Activated T-helper 1 cell treated with Interleukin-2 at 50 U/mL for 16 hours (primary cell): ENCODE data around the gene SLC10A7.
"Not testable (repeated sequence)": the region's sequence is repeated elsewhere in the genome, so short reads cannot be mapped to it uniquely, and the experiment has no call there.

Experiments used
- DNase-seq: peaks from one replicate; pipeline ENCODE4 v3.0.0-alpha.2; 2020; ENCODE audit warnings: low read depth

Gene SLC10A7

DNA sequence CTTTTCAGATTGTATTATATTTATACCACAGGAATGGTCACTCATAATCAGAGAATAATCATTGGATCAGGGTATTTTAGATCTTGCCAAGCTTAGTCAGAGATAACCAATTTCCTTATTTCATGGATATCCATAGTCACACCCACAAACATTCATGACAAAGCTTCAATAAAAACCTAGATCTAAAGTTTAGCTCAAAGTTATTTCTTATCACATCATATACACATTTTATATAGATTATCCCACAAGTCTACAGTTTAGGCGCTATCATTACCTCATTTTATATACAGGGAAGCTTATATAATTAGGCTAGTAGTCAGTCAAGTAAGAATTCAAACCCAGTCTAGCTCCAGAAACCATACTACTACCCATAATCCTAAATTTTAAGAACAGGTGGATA, 82.3 kb downstream of the SLC10A7 start:
- no peak for DNase-seq

DNA sequence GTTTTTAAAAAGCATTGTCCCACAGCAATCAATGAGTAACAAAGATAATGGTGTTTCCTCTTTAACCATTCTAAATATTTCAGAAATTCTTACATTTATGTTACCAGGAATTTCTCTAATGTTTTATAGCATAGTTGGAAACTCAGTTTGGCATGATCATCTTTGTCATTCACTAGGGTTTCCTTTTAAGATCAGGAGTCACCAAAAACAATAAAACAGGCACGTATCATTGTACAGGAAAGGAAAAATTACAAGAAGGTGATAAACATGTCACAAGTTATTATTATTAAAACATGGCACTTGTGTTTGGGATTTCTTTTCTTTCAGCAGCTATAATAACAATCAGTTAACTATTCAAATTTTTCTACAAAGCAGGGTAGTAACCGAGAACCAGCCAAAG, 84.0 kb downstream of the SLC10A7 start:
- DNase-seq = no peak

DNA sequence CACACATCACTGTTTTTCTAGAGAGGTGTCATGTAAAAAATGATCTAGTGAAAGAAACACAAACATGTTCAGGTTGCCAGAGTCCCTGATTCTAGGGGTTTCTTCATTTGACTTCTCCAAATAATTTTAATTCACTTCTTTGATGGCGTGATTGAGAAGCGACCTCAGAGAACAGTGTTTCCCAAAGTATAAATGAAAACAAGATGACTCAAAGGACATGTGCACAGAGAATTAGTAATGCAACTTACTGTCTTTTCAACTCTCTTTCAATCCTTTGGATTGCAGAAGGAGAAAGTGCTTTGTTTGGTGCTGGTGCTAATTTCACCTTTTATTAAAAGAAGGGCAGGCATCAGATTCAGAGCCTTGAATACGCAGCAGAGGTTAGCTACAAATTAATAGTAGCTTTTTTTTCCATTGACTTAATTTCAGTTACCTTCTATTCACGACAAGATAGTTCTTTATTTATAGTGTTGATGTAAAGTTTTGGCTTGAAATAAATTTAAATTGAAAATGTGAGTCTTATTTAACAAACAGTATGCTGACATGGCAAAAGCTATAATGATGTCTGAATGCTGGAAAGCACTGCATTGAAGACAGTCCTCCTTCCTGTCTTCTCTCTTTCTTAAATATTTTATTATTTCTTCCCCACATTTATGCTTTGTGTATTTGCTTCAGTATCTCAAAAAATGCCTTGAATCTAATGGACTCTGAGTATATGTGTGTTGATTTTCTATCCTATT, 85.1 kb downstream of the SLC10A7 start:
- DNase-seq = no peak

DNA sequence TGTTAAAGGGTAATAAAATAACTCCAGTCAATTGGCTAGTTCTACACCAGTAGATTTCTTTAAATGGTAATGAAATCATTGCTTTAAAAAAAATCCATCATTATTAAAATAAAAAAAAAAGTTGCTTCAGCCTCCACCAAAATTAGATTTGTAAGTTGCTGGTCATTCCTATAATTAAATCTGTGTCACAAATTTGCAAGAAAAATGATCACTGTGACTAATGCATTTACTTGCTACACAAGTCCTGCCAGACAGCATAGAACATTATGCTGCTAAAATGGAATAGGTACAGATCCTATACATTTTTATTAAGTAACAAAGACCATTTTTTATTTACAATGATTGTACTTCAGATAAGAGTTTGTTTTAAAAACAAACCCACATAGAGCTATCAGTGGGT, 85.8 kb downstream of the SLC10A7 start:
- DNase-seq = no peak

- no peak for DNase-seq
Observed at GRCh38 chr4:146432065-146432464, 89.7 kb downstream of the SLC10A7 start.

DNA sequence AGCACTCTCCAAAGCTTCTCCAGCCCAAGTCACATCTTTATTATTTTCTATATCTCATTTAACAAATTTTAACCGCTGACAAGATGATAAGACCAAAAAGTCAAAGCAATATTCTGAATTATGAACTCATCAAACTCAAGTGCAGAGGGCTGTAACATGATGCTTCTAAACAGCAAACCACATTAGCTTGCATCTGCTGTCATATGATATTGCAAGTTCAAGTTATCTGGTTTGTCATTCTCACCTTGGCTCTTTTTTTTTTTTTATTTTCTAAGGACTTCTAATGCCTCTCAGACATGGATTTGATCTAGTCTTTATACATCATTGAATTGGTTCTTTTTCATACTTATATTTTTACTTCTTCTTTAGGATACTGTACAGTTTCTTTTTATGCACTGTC, 93.4 kb downstream of the SLC10A7 start:
- DNase-seq = no peak

DNA sequence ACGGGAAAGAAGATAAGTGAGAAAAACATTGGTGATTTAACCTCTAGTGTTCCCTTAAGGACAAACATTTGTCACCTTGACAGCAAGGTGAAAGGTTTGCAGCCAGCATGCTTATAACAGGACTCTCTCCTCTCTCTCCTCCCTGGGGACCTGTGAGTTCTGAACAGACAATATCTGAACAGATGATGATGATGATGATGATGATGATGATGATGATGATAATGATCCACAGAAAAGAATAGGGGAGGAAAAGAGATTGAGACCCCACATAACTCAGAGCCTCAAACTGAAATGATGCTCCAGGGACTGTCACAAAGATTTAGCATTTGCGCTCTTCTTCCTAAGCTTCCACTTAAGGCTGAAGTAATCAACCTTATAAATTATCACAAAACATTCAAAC, 103.9 kb downstream of the SLC10A7 start:
- DNase-seq = no peak

- DNase-seq = no peak
Observed at GRCh38 chr4:146415829-146416228, 105.9 kb downstream of the SLC10A7 start.

GRCh38 chr4:146407669-146408084, 114.1 kb downstream of the SLC10A7 start:
- DNase-seq = no peak

GRCh38 chr4:146407257-146407656, 114.5 kb downstream of the SLC10A7 start:
- DNase-seq = no peak

- DNase-seq = no peak
Observed at GRCh38 chr4:146401274-146401673, 120.5 kb downstream of the SLC10A7 start.

DNA sequence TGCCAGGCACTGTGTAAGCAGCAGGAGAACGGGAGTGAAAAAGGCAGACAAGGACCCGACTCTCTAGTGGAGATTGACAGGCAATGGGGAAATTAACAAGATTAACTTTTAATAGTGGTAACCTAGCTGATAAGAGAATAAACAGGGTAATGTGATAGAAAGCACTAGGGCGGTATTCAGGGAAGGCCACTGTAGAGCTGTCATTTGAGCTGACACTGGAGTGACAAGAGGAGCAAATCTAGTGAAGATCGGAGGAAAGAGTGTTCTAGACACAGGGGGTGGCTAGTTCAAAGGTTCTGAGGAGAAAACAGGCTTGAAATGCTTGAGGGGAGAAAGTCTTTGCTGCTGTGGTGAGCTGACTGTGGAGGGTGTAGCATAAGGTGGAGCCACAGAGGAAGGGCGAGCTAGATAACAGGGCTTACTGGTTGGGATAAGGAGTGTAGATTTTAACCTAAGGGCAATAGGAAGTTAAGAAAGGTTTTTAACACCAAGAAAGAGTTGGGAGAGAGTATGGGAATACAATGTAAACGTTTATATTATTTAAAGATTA, 122.8 kb downstream of the SLC10A7 start:
- DNase-seq = no peak

DNA sequence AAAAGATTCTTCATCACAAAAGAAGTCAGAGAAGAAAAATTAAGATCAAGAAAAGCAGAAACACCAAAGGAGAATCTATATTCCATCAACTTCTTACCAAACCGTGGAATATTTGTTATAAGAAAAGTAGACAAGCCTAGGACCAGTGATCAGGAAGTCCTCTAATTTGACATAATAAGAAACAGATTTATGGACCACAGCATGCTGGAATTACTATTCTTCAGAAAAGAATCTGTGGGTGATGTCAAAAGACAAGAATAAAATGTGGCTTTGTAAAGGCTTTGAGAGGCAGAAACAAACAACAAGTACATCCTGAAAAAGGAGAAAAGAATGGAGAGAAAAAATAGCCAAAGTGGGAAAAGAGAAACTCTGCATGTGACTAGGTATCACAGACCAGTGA, 123.3 kb downstream of the SLC10A7 start:
- DNase-seq = no peak

- DNase-seq = no peak
Observed at GRCh38 chr4:146389561-146389960, 132.2 kb downstream of the SLC10A7 start.

DNA sequence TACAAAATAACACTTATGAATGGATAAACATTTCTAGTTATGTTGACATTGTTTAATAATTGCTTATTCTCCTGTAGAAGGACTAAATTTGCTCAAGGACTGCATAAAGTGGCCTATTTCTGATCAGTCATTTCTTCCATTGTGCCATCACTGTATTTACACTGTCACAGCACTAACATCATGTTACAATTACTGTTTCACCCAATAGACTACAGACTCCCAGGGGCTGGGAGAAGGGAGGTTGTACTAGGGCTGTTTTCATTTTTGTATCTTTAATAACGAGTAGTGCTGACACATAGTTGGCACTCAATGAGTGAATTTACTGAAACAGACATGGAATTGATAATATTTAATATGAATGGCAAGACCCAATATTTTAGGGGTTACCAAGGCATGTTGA, 139.5 kb downstream of the SLC10A7 start:
- DNase-seq = no peak

DNA sequence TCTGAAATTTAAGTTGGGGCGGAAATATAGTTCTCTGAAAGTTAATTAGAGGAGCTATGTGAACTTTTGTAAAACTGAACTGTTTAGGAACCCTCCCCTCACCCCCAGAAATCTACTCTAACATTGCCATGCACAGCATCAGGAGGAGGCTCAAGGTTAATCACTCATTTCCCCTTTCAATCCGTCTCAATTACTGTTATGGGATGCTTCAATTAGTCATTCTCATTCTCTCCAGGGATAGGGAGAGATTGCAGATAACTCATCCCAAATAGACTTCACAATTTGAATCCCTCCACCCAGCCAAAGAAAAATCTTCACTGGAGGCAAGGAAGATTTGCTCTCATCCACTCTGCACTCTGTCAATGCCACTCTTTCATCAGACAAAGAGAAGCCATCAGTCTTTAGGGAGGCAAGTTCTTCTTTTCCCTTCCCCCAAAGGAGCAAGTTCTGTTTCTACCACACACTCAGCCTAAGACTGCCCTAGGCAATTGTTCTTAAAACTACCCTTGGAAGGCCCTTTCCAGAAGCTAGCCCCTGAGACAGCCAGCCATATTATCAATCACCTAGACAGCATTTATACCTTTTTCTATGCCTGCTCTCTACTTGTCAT, 140.4 kb downstream of the SLC10A7 start:
- DNase-seq = no peak

- no peak for DNase-seq
Observed at GRCh38 chr4:146379744-146380143, 142.0 kb downstream of the SLC10A7 start.

DNA sequence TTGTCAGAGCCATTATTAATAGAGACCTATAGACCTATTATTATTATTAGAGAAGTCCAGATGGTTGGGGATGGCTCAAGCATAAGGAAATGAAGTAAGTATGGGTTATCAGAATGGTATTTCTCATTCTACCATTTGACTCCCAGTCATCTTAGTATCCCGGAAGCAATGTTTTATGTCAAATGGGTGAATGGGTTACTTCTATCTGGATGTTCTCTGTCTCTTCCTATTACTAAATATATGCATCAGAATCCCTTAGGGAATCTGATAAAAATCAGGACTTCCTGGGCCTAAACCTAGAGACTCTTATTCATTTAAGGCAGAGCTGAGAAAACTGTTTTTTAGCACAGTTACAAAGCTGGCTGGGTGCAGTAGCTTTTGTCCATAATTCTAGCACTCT, 149.9 kb downstream of the SLC10A7 start:
- no peak for DNase-seq

- no peak for DNase-seq
Observed at GRCh38 chr4:146370841-146371240, 150.9 kb downstream of the SLC10A7 start.

GRCh38 chr4:146369446-146369845, 152.3 kb downstream of the SLC10A7 start:
- no peak for DNase-seq

DNA sequence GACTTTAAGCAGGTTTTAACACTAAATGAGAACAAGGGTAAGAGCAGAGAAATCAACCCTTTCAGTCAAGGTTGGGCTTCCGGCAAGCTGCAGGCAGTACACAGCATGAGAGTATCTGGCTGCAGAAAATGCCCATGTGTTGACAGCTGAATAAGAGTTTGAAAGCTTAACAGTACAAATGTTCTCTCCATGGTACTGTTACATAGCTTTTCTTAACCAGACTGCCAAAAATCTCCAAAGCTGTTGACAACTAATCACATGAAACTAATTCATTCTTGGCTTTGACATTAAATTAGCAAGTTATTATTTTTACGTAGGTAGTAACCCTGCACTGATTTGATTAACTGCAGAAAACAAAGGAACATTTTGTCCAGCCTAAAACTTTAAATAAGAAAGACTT, 153.5 kb downstream of the SLC10A7 start:
- DNase-seq = no peak

DNA sequence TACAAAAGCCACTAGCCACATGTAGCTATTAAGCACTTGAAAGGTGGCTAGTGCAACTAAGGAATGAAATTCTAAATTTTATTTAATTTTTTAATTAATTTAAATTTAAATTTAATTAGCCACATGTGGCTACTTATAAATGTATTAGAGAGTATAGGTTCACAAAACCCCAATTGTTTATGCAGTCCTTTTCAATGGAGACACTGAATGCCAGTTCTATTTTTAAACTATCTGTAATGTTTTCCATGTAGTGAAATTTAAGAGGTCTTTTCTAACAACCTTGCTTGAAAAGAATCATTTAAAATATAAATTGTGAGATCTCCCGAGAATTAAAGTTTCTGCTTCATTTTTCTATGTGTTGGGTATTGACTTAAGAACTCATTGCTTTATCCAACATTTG, 154.4 kb downstream of the SLC10A7 start:
- no peak for DNase-seq

GRCh38 chr4:146359771-146360170, 162.0 kb downstream of the SLC10A7 start:
- no peak for DNase-seq

DNA sequence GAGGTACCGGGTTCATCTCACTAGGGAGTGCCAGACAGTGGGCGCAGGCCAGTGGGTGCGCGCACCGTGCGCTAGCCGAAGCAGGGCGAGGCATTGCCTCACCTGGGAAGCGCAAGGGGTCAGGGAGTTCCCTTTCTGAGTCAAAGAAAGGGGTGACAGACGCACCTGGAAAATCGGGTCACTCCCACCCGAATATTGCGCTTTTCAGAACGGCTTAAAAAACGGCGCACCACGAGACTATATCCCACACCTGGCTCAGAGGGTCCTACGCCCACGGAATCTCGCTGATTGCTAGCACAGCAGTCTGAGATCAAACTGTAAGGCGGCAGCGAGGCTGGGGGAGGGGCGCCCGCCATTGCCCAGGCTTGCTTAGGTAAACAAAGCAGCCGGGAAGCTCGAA, 171.6 kb downstream of the SLC10A7 start:
- DNase-seq = not testable (repeated sequence)
